HG03064 (cell line): ENCODE data around the gene UBL7.
"Not testable (repeated sequence)": the region's sequence is repeated elsewhere in the genome, so short reads cannot be mapped to it uniquely, and the experiment has no call there.

Experiments
- ATAC-seq: cut with Tn5 transposase; IDR thresholded peaks from one replicate; pipeline ENCODE4 v1.9.1; 2021; ENCODE audit warnings: low read depth; ENCODE audit not compliant: unreplicated experiment

Gene UBL7, protein sequence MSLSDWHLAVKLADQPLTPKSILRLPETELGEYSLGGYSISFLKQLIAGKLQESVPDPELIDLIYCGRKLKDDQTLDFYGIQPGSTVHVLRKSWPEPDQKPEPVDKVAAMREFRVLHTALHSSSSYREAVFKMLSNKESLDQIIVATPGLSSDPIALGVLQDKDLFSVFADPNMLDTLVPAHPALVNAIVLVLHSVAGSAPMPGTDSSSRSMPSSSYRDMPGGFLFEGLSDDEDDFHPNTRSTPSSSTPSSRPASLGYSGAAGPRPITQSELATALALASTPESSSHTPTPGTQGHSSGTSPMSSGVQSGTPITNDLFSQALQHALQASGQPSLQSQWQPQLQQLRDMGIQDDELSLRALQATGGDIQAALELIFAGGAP

DNA sequence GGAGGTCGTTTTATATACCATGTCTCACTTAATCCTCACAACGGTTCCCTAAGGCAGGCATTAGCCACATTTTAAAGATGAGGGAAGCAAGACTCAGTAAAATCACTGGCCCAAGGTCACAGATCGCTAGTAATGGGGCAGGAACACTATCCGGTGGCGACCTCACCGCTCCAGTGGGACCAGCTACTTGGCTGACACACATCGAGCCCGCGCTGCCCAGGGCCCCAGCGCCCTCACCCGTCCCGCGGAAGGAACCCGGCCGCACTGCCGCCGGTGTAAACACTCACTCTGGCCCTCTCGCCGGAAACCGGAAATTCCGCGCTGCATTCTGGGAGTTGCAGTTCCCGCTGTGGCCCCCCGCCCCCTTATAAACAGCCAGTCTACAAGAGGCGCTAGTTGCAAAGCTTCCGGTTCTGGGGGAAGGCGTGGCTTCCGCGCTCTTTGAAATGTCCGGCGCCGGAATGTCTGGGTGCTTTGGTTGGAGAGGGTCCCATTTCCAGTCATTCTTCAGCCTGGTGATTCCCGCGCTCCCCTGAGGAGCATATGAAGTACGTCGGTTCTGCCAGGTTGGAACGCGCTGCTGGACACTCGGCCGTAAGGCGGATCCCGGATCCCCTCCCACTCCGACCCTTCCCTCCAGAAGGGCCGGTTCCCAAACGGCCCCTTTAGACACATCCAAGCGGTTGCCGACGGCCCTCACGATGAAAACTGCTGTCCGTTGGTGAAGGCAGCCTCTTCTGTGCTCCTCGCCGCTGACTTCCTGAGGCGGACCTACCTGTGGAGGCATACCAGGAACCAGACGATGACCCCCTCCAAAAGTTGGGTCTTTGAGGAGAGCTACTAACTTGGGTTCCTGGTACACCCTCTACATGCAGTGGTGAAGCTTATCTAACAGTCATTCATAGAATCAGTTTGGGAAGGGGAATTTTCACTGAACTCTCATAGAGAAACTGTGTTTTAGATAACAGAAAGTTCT, at the start of gene UBL7:
Gene UBL7, minus strand, starts transcription at position 290 of the 976 bp plus-strand sequence. CDS start 2,293 bp downstream, outside the sequence.
- peak; percentile 79 for ATAC-seq

DNA sequence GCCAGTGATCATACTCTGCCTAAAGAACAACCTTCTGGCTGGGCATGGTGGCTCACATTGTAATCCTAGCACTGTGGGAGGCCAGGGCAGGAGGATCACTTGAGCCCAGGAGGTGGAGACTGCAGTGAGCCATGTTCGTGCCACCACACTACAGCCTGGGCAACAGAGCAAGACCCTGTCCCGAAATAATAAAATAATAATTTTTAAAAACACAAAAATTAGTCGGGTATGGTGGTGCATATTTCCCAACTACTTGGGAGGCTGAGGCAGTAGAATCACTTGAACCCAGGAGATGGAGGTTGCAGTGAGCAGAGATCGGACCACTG, 45.5 kb upstream of the UBL7 start:
- ATAC-seq, result no peak

DNA sequence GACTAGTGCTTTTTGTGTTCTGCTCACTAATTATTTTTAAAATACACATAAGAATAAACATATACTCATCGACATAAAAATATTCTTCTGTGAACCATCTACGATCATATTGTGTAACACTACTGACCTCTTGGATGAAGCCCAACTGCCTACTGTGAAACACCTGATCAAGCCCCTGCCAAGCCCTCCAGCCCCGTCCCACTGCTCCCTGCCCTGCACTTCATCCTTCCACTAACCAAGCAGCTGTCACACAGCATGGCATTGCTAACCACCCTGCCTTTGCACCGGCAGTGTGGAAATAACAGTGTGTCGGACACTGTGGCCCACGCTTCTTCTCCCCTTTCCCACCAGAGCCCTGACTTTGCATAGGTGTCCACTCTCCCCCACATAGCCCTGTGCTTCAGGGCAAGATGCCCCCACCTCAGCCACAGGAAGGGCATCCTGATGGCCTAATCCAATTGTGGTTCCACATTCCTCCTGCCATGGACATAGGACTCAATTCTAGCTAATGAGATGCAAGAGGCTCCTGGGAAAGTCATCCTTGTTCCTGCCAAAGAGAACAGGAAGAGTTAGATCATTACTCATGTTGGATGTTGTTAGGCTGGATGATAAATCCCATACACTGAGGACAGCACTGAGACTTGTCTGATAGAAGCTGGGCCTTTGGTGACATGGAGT, 45.0 kb upstream of the UBL7 start:
- no peak for ATAC-seq

DNA sequence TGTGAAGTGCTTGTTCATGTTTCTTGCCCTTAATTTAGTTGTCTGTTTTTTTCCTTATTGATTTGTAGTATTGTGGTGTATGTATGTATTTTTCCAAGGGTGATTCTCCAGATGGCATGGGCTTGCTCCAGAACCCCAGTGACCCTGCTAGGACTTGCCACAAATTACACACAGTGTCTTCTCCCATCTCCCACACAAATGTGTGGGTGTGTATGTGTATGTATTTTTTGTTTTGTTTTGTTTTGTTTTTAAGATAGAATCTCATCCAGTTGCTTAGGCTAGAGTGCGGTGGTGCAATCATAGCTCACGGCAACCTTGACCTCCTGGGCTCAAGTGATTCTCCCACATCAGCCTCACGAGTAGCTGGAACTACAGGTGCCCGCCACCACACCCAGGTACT, 43.9 kb upstream of the UBL7 start:
- ATAC-seq, result no peak

DNA sequence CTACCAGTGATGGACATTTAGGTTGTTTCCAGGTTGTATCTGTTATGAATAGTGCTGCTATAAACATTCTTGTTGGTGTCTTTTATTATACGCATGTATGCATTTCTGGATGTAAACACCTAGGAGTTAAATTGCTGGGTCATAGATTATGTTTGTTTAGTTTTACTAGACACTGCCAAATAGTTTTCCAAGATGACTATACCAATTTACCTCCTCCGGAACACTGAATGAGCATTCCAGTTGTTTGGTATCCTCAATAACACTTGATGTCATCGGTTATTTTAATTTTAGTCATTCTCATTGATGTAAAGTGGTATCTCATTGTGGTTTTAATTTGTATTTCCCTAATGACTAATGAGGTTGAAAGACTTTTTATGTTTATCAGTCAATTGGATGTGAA, 43.5 kb upstream of the UBL7 start:
- ATAC-seq, result no peak

DNA sequence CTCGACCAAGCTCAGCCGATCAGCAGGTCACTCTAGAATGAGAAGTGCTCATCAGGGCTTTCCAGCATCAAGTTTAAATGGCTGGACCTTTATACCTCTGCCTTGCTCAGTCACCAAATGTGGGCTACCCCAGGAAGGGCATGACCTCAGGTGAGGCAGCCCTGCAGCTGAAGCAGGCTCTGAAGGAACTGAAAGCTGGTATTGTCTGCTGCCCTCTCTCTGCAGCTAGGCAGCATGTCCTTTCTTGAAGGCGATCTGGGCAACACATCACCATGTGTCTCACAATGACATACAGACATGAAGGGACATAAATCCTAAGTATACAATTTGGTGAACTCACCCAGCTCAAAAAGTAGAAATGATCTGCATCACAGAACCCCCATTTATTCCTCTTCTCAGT, 41.3 kb upstream of the UBL7 start:
- ATAC-seq, result no peak

DNA sequence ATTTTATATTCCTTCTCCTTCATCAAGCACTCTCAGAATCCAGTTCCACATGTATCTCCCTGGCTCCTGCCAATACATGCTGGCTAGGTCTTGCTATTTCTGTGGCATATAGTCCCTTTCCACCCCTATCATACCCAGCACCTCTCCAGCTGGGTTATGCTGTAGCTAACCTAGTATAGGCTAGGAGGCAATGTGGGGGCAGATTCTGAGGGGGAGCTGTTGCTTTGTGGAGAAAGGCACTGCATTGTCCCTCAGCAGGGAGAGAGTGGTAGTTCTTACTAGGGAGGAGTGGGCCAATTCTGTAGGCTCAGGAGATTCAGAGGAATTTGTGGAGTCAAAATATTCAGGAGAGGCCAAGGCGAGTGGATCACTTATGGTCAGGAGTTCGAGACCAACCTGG, 39.4 kb upstream of the UBL7 start:
- ATAC-seq, result no peak

DNA sequence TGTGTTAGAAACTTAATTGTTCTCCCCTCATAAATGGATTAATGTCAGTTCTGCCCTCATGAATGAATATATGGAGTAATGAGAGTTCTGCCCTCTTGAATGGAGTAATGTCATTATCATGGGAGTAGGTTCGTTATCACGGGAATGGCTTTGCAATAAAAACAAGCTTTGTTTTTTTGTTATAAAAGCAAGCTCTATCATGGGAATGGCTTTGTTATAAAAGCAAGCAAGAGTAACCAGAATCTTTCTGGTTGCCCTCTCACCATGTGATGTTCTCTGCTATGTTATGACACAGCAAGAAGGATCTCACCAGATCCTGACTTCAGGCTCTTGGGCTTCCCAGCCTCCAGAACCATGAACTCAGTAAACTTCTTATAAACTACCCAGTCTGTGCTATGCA, 38.4 kb upstream of the UBL7 start:
- no peak for ATAC-seq

DNA sequence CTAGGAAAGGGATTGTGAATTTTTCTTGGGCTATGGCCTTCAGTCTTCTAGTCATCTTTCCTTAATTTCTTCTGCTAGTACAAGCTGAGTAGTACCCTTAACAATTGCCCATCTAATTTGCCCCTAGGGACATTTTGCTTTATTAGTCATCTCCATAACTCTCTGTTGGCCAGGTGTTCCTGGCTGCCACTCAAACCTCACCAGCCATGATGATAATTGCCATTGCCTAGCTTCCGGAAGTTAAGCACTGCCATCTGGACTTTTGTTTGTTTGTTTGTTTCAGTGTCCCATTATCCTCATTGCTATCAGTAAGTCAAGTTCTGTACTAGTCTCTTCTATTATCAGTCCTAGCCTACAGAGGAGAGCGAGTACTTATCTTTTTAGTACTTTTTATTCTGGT, 36.6 kb upstream of the UBL7 start:
- no peak for ATAC-seq

DNA sequence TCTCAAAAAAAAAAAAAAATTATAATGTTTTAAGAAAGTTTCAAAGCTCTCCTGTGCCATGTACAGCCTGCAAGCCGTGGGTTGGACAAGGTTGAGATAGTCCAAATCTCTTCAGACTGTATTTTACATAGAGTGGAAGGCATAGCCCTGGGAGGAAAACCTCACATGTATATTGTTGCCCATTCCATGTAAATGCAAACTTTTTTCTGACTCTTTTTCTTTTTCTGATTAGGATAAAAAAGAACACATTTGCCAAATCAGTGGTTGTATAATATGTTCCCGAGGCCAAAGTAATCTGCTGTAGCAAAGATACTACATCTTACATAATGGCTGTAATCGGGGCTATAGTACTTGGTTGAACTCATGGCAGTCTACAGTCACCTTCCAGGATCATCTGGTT, 35.7 kb upstream of the UBL7 start:
- ATAC-seq, result no peak

DNA sequence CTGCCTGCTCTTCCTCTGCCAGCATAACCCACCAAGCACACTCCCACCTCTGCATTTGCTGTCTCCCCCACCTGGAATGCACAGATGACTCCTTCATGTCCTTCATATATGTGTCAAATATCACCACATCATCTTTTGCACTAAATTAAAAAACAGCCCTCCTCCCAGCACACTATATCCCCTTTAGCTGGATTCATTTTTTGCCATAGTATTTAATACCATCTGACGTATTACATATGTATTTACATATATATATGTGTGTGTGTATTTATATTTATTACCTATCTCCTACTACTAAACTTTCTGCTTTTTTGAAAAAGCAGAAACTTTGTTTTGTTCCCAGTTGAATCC, 29.4 kb upstream of the UBL7 start:
- no peak for ATAC-seq

DNA sequence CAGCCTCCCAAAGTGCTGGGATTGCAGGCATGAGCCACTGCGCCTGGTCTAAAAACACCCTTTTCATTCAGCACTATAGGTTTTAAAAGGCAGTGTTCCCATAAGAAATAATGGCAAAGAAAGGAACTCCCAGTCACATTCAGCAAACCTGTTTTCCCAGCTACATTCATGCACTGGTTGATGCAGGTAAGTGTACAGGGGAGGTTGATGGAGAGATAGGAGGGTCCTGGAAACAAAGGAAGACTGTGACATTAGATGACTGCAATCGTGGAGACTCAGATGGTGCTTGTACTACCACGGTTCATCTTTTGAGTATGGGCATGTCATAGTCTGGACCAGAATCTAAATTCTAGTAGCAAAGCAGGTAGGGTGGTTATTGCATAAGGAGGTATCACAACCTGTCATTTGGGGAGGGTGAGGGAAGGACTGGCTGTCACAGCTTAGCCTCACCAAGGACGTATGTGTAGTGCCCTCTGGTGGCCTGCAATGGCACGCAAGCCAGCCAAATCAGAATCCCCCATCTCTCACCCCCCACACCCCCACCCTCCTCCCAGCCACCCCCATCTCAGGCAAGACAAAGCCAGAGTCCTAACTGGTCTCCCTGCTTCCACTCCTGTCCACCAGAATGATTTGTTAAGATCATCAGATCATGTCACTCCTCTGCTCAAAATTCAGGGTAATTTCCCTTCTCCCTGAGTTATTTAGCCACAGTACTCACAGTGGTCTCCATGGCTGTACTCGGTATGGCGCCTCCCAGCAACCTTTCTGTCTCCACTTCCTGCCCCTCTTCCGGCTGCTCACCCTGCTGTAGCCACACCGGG, 28.8 kb upstream of the UBL7 start:
- no peak for ATAC-seq

DNA sequence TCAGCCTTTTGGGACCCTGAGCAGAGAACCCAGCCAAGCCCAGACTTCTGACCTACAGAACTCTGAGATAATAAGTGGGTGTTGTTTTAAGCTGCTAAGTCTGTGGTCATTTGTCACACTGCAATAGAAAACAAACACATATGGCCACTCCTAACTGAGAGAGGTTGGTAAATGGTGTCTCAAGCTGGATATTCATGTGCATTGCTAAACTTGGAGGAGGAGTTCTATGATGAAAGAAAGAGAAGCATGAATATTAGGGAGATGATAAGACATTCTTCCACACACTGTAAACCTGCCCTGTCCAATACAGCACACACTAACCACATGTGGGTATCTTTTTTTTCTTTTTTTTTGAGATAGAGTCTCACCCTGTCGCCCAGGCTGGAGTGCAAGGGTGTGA, 27.8 kb upstream of the UBL7 start:
- ATAC-seq, result no peak

DNA sequence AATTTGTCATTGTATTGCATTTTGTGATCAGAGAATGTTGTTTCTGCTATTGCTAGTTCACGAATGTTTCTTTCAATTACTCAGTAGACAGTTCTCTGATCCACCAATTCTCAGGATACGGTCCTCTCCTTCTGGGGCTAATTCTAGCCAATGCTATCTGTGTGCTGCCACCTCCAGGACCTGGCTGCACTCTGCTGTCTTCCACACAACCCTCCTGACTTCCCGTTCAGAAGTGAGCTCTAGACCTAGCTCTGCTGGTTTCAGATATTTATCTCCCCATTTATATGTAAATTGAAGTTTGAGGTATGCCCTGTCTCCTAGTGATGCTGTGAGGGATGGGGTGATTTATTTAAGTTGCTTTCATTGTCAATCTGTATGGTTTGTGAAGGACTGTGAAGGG, 21.7 kb upstream of the UBL7 start:
- no peak for ATAC-seq

DNA sequence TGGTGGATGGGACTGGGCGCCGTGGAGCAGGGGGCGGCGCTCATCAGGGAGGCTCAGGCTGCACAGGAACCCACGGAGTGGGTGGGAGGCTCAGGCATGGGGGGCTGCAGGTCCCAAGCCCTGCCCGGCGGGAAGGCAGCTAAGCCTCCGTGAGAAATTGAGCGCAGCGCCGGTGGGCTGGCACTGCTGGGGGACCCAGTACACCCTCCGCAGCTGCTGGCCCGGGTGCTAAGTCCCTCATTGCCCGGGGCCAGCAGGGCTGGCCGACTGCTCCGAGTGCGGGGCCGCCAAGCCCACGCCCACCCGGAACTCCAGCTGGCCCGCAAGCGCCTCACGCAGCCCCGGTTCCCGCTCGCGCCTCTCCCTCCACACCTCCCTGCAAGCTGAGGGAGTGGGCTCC, 19.4 kb upstream of the UBL7 start:
- not testable (repeated sequence) for ATAC-seq

DNA sequence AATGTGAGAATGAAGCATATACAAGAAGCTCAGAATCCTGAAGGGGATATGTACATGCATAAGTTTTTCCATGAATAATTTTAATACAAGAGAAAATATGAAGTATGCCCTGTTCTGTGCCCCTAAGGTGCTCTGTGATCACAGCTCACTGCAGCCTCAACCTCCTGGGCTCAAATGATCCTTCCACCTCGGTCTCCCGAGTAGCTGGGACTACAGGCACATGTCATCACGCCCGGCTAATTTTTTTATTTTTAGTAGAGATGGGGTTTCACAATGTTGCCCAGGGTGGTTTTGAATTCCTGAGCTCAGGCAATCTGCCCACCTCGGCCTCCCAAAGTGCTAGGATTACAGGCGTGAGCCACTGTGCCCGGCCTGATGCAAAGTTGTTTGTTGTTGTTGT, 10.7 kb upstream of the UBL7 start:
- ATAC-seq, result not testable (repeated sequence)

DNA sequence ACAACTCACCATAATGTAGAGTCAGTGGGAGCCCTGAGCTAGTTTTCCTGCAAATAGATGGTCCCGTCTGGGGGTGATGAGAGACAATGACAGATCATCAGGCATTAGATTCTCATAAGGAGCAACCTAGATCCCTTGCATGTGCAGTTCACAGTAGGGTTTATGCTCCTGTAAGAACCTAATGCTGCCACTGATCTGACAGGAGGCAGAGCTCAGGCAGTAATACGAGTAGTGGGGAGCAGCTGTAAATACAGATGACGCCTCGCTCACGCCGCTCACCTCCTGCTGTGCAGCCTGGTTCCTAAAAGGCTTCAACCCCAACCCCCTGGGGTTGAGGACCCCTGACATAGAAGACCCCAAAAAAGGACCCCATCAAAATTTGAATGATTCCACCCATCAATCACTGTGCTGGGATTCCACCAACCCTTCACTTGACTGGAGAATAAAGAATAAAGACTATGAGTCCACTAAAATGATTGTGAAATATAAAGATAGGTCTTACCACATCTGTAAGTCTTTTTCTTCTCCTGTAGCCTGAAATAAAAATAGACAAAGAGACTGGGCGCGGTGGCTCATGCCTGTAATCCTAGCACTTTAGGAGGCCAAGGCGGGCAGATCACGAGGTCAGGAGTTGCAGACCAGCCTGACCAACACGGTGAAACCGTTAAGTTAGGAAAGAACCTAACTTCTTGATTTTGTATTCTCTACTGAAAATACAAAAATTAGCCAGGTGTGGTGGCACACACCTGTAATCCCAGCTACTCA, 9.9 kb upstream of the UBL7 start:
- no peak for ATAC-seq

DNA sequence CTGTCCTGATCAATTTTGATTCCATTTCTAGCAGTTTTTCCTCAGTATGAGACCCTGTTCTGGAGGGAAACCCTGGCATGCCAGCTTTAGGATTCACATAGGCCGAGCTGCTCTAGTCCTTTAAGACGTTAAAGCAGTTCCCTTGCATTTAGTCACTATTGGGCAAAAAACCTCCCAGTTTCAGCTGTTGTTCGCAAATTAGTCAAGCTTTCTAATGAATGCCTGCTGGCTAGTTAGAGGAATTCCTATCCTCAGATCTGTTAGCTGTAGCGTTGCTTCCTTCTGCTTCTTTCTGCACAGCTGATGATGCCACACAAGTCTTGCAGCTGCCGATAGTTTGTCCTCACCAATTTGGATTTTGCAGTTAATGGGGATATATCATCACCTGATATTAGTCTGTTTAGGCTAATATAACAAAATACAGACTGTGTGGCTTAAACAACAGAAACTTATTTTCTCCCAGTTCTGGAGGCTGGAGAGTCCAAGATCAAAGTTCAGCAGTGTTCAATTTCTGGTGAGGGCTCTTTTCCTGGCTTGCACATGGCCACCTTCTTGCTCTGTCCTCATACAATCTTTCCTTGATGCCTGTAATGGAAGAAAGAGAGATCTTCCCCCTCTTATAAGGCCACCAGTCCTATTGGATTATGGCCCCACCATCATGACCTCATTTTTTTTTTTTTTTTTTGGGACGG, 7.5 kb upstream of the UBL7 start:
- no peak for ATAC-seq

DNA sequence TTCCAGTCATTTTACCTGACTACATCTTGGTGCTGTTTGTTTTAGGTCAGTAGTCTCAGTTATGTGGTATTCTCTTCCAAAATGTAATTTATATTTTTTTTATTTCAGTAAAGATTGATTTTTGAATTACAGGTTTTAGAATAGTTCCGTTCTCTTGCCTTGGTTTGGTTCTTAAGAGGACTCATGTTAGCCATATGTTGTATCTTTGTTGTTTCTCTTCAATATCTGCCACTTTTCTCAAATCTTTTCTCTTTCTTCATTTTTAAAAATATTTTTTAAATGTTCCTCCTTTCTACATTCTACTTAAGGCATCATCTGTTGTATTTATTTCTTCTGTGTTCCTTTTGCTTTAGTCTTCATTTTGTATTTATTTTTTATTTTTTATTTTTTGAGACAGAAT, 5.6 kb upstream of the UBL7 start:
- no peak for ATAC-seq
